Muscle layer of duodenum (tissue), 2 donors: ENCODE data around the gene CABLES1.
"Not testable (repeated sequence)": the region's sequence is repeated elsewhere in the genome, so short reads cannot be mapped to it uniquely, and the experiment has no call there.

Source experiments
- H3K27ac ChIP-seq: one replicate; pipeline ENCODE4 v1.7.0; 2013; ENCODE audit warnings: mild to moderate bottlenecking, low read length
- H3K27me3 ChIP-seq: one replicate; pipeline ENCODE4 v1.7.0; 2013; ENCODE audit warnings: low read depth, mild to moderate bottlenecking, control low read depth, low read length
- H3K36me3 ChIP-seq, 2 donors: one replicate each; pipeline ENCODE4 v1.7.0; 2013; ENCODE audit warnings: low read length in 2 of 2, control low read depth in 1 of 2, mild to moderate bottlenecking in 1 of 2; ENCODE audit not compliant: insufficient read depth in 2 of 2, control insufficient read depth in 1 of 2
- H3K4me1 ChIP-seq, 2 donors: one replicate each; pipeline ENCODE4 v1.7.0; 2013; ENCODE audit warnings: low read length in 2 of 2, mild to moderate bottlenecking in 2 of 2, control low read depth in 1 of 2, moderate library complexity in 1 of 2; ENCODE audit not compliant: insufficient read depth in 2 of 2, control insufficient read depth in 1 of 2
- H3K4me3 ChIP-seq, 2 donors: one replicate each; pipeline ENCODE4 v1.7.0; 2013; ENCODE audit warnings: low read length in 2 of 2, low read depth in 1 of 2, mild to moderate bottlenecking in 1 of 2
- H3K9me3 ChIP-seq, 2 donors: one replicate each; pipeline ENCODE4 v1.7.0; 2013; ENCODE audit warnings: low read length in 2 of 2, control low read depth in 1 of 2, mild to moderate bottlenecking in 1 of 2; ENCODE audit not compliant: control insufficient read depth in 1 of 2
- donor health status: healthy.

CABLES1 gene

GRCh38 chr18:23099621-23100020, 35.7 kb upstream of the CABLES1 start:
- no peaks in the 10 kb centered on the region for H3K27me3 ChIP-seq
- H3K9me3 ChIP-seq, result no peaks in the 10 kb centered on the region

GRCh38 chr18:23101861-23102432, 33.3 kb upstream of the CABLES1 start:
- no peaks in the 10 kb centered on the region for H3K27me3 ChIP-seq
- H3K27ac ChIP-seq, result no peak overlapping the region
- H3K4me1 ChIP-seq, result no peaks in the 10 kb centered on the region
- no peak overlapping the region for H3K4me3 ChIP-seq
- H3K36me3 ChIP-seq, result no peaks in the 10 kb centered on the region
- H3K9me3 ChIP-seq, result no peaks in the 10 kb centered on the region

More at GRCh38 chr18:23099621-23100020, 35.7 kb upstream of the CABLES1 start:
- Histone ChIP-seq H3K36me3 (no peaks in the 10 kb centered on the region), H3K4me3 (no peak overlapping the region), H3K27ac (no peak overlapping the region), H3K4me1 (no peaks in the 10 kb centered on the region)

- H3K36me3 ChIP-seq, result no peaks in the 10 kb centered on the region
- no peak overlapping the region for H3K4me3 ChIP-seq
- no peaks in the 10 kb centered on the region for H3K4me1 ChIP-seq
- no peaks in the 10 kb centered on the region for H3K9me3 ChIP-seq
- no peaks in the 10 kb centered on the region for H3K27me3 ChIP-seq
- H3K27ac ChIP-seq, result no peak overlapping the region
Observed at GRCh38 chr18:23102493-23103261, 32.6 kb upstream of the CABLES1 start.

- Histone ChIP-seq H3K27me3 (no peaks in the 10 kb centered on the region), H3K9me3 (no peaks in the 10 kb centered on the region), H3K4me3 (no peak overlapping the region), H3K4me1 (no peaks in the 10 kb centered on the region), H3K27ac (no peak overlapping the region), H3K36me3 (no peaks in the 10 kb centered on the region)
Observed at GRCh38 chr18:23103449-23103848, 31.8 kb upstream of the CABLES1 start.

GRCh38 chr18:23105030-23105429, 30.3 kb upstream of the CABLES1 start:
- Histone ChIP-seq H3K9me3 (no peaks in the 10 kb centered on the region), H3K36me3 (no peaks in the 10 kb centered on the region), H3K27ac (no peak overlapping the region), H3K4me1 (no peaks in the 10 kb centered on the region), H3K4me3 (no peak overlapping the region), H3K27me3 (no peaks in the 10 kb centered on the region)

- H3K4me1 ChIP-seq, result no peaks in the 10 kb centered on the region
- no peak overlapping the region for H3K27ac ChIP-seq
- H3K4me3 ChIP-seq, result no peak overlapping the region
- no peaks in the 10 kb centered on the region for H3K27me3 ChIP-seq
- no peaks in the 10 kb centered on the region for H3K36me3 ChIP-seq
- no peaks in the 10 kb centered on the region for H3K9me3 ChIP-seq
Observed at GRCh38 chr18:23105581-23106219, 29.6 kb upstream of the CABLES1 start.

- H3K9me3 ChIP-seq, result peaks cover 0 to 4% of the 10 kb centered on the region in 2 donors
- no peaks in the 10 kb centered on the region for H3K36me3 ChIP-seq
- no peaks in the 10 kb centered on the region for H3K27me3 ChIP-seq
- H3K4me3 ChIP-seq, result no peak overlapping the region
- no peaks in the 10 kb centered on the region for H3K4me1 ChIP-seq
- no peak overlapping the region for H3K27ac ChIP-seq
Observed at GRCh38 chr18:23106575-23106974, 28.7 kb upstream of the CABLES1 start.

GRCh38 chr18:23107718-23108117, 27.6 kb upstream of the CABLES1 start:
- peaks cover 0 to 7% of the 10 kb centered on the region in 2 donors for H3K9me3 ChIP-seq
- no peaks in the 10 kb centered on the region for H3K36me3 ChIP-seq
- H3K4me1 ChIP-seq, result no peaks in the 10 kb centered on the region
- no peak overlapping the region for H3K4me3 ChIP-seq
- H3K27ac ChIP-seq, result no peak overlapping the region
- no peaks in the 10 kb centered on the region for H3K27me3 ChIP-seq

- Histone ChIP-seq H3K27me3 (no peaks in the 10 kb centered on the region), H3K27ac (no peak overlapping the region), H3K36me3 (no peaks in the 10 kb centered on the region), H3K4me1 (no peaks in the 10 kb centered on the region), H3K4me3 (no peak overlapping the region), H3K9me3 (peaks cover 0 to 7% of the 10 kb centered on the region in 2 donors)
Observed at GRCh38 chr18:23108496-23108895, 26.8 kb upstream of the CABLES1 start.

GRCh38 chr18:23109163-23109562, 26.1 kb upstream of the CABLES1 start:
- not testable (repeated sequence) for H3K27me3 ChIP-seq, H3K9me3 ChIP-seq, H3K4me1 ChIP-seq, H3K4me3 ChIP-seq, H3K27ac ChIP-seq, H3K36me3 ChIP-seq

- peaks cover 4 to 8% of the 10 kb centered on the region in 2 donors for H3K4me1 ChIP-seq
- H3K9me3 ChIP-seq, result peaks cover 0 to 7% of the 10 kb centered on the region in 2 donors
- no peaks in the 10 kb centered on the region for H3K36me3 ChIP-seq
- no peak overlapping the region for H3K27ac ChIP-seq
- H3K27me3 ChIP-seq, result no peaks in the 10 kb centered on the region
- H3K4me3 ChIP-seq, result no peak overlapping the region
Observed at GRCh38 chr18:23113576-23113975, 21.7 kb upstream of the CABLES1 start.
